ENCODE data around the gene NOTCH3. TPM values are rescaled to one million over a fixed set of nuclear protein-coding genes. Genes with fewer than 3 reads are reported as not detected.

Gene NOTCH3
- total RNA-seq = 156 TPM

DNA sequence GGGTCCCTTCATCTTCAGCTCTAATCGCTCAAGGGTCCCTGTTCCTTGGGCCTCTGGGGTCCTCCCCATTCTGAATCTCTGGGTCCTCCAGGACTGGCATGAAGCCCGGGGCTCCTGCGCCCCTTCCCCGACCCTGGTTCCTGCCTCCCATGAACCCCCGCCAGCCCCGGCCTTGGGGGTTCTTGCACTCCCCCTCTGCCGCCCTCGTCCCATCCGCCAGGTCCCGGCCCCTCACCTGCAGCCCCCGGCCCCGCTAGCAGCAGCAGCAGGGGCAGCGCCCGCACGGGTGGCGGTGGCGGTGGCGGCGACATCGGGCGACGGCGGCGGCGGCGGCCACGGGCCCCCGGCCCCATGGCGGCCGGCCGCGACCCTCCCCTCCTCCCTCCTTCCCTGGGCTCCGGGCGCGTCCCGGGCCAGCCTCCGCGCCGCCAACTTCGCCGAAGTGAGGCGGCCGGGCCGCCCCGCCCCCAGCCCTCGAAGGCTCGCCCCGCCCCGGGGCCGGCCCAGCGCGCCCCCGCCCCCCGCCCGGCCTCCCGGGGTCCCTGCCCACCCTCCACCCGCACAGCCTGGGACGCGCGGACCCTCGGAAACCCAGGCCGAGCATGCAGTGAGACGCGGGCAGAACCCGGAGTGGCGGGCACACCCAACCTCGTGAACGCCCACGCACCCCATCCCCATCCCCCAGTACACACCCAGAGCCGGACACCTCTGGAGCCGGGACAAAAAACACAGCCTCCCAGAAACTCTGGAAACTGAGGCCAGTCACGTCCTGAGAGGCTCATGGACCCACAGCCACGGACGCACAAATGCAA lies at the start of gene NOTCH3:
TSS of gene NOTCH3 (minus strand) at position 443 of the 812 bp plus-strand sequence. CDS start at position 353, 90 bp downstream.

Small RNA genes within 50 kb of the gene (small RNA-seq; reads per million reads assigned to genes)
- gene MIR6795 (ENCODE audit: low replicate concordance) = not detected
- gene RNU6-782P (ENCODE audit: low replicate concordance) = not detected

Other genes starting within 250 kb of the NOTCH3 start
- 0.47 TPM for gene SLC1A6, start 221.1 kb downstream of the NOTCH3 start, total RNA-seq
- gene CASP14, start 151.5 kb downstream of the NOTCH3 start, total RNA-seq = 0.12 TPM
- gene OR1I1, start 118.8 kb downstream of the NOTCH3 start, total RNA-seq = not detected
- 26.7 TPM for gene SYDE1, start 93.6 kb downstream of the NOTCH3 start, total RNA-seq
- 3.0 TPM for gene EPHX3, start 31.5 kb upstream of the NOTCH3 start, total RNA-seq
- gene BRD4, start 131.5 kb upstream of the NOTCH3 start, total RNA-seq = 48.8 TPM
- gene AKAP8, start 178.8 kb upstream of the NOTCH3 start, total RNA-seq = 33.9 TPM
- 114 TPM for gene AKAP8L, start 218.0 kb upstream of the NOTCH3 start, total RNA-seq
- gene WIZ, start 249.0 kb upstream of the NOTCH3 start, total RNA-seq = 41.1 TPM

Data from metanephros (tissue), 2 donors.